SKM-1 (cell line): ENCODE data around the gene ESPL1.

ENCODE experiments used
- DNase-seq: peaks from one replicate; lab custom pipeline; 2025; ENCODE audit not compliant: unreplicated experiment; lab: John Stamatoyannopoulos, UW

Gene ESPL1

DNA sequence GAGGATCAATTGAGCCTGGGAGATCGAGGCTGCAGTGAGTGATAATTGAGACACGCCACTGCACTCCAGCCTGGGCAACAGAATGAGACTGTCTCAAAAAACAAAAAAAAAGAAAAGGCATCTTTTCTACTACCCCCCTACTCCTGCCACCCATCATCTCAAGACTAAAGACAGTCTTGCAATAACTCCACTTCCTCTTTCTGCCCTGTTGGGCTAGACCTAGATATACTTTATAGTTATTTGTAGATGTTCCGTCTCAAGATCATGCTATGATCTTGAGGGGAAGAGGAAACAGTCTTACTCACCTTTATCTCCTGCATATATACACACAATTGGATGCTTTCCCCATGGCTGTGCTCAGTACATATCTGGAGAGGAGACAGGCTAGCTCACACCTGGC is 12.1 kb upstream of the ESPL1 start:
- DNase-seq = no peak

DNA sequence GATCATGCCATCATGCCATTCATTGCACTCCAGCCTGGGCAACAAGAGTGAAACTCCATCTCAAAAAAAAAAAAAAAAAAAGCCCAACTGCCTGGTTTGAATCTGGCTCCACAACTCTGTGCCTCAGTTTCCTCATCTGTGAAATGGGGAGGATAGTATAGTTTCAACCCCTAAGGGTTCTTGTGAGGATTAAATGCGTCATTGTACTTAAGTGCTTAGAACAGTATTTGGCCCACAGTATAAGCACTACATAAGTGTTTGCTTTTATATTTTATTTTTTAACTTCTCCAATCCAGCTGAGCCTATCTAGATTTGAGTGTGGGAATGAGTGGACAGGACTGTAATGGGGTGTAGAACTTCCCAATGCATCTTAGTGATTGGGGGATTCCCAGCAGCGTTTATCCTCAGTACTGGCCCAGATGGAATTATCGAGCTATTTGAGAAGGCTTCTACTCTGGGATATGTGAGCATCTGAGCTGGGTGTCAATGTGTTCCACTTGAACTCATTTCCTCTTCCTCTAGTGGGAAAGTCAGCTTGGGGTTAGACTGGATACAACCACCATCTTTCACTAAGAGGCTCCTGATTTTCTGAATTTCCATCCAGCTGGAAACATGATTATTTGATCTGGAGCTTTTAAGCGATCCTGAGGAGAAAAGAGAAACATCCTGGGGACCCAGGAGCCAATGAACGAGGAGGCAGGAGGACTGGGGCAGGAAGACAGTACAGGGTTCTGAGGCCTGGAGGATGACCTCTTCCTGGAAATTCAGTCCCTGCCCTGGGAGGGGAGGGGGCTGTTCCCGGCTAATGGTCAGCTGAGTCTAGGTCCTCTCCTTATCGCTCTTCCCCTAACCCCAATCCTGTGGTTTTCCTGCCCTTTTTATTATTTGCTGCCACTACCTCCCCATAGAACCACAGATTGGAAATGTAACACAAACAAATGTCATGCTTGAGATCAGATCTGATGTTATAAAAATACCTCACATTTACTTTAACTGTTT is 9.3 kb upstream of the ESPL1 start:
- DNase-seq = no peak

DNA sequence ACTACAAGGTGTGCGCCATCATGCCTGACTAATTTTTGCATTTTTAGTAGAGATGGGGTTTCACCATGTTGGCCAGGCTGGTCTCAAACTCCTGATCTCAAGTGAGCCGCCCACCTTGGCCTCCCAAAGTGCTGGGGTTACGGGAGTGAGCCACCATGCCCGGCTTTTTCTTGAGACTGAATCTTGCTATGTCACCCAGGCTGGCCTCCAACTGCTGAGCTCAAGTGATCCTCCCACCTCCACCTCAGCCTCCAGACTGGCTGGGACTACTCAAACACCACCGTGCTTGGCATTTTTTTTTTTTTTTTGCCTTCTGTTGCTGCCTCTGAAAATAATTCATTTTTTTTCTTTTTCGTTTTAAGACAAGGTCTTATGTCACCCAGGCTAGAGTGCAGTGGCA is 8.2 kb upstream of the ESPL1 start:
- DNase-seq = no peak

DNA sequence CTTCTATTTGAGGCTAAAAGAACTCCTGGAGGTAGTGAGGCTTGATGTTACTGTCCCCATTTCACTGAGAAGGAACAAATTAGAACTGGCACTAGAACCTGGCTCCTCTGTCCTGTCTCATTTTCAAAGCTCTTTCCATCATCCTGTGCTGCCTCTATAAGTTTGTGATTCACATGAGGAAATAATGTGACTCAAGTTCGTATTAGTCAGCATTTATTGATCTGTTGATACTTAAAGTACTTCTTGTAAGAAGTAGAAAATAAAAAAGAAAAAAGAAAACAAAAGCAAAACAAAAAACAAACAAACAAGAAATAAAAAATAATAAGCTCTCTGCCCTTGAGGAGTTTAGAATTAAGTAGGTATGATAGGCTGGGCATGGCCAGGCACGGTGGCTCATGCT is 2.3 kb upstream of the ESPL1 start:
- no peak for DNase-seq

DNA sequence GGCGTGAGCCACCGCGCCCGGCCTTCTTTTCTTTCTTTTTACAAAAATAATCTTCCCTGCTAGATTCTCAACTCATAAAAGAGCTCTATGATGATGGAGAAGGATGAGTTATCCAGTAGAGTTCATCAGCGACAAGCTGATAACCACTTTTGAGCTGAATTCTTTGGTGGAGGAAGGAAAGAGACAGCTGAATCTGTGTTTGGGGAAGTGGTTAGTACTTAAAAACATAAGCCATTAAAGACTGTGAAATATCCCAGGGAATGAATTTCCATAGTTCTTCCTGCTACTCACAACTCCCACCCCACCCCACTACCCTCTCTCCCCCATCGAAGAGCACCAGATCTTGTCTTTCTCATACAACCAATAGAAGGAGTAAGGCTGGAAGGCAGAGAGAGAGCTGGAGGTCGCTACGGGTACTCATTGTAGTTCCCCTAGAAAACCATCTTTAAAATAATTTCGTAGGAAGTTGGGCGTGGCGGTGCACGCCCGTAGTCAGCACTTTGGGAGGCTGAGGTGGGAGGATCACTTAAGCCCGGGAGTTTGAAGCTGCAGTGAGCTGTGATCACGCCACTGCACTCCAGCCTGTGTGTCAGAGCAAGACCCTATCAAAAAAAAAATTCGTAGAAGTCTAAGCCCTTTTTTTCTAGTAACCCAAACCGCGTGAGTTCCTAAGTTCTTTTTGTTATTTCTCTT is 647 bp upstream of the ESPL1 start:
- DNase-seq = no peak

DNA sequence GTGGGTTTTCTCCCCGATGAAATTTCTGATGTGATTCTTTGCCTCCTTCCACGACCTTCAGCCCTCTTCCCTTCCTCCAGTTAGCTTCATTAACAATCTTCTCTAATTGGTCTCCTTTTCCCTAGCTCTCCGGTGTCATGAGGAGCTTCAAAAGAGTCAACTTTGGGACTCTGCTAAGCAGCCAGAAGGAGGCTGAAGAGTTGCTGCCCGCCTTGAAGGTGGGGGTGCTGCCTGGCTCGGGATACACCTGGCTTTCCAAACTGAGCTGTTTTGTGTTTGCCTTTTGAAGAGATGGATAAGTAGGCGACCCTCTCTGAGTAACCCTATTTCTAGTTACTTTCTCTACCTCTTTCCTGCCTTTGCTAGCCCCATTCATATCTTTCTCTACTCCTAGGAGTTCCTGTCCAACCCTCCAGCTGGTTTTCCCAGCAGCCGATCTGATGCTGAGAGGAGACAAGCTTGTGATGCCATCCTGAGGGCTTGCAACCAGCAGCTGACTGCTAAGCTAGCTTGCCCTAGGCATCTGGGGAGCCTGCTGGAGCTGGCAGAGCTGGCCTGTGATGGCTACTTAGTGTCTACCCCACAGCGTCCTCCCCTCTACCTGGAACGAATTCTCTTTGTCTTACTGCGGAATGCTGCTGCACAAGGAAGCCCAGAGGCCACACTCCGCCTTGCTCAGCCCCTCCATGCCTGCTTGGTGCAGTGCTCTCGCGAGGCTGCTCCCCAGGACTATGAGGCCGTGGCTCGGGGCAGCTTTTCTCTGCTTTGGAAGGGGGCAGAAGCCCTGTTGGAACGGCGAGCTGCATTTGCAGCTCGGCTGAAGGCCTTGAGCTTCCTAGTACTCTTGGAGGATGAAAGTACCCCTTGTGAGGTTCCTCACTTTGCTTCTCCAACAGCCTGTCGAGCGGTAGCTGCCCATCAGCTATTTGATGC is 797 bp downstream of the ESPL1 start:
- no peak for DNase-seq

DNA sequence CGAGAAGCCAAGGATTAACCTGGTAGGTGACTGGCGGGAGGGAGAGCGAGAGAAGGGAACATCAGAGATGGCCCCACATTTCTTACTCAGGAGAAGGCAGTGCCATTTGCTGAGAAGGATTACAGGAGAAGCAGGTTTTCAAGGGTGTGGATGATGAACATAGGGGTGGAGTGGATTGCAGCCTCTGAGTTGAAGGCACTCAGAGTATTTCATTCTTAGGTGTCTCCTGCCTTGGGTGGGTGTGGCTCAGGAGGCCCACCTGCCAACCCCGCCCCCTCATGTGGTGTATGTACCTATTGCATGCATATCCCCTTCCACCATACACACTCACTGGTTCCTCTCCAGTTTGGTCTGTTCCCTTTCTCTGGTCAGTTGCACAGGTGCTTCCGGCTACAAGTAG is 6.3 kb downstream of the ESPL1 start:
- DNase-seq = no peak

DNA sequence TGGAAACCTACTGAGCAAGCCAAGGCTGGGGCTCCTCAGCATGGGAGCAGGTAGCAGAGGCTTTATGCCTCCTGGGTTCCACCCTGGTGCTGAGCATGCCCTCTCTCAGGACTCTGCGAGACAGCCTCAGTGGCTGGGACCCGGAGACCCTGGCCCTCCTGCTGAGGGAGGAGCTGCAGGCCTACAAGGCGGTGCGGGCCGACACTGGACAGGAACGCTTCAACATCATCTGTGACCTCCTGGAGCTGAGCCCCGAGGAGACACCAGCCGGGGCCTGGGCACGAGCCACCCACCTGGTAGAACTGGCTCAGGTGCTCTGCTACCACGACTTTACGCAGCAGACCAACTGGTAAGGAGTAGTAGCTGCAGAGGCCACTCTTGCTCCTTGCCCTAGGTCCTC is 8.4 kb downstream of the ESPL1 start:
- no peak for DNase-seq

DNA sequence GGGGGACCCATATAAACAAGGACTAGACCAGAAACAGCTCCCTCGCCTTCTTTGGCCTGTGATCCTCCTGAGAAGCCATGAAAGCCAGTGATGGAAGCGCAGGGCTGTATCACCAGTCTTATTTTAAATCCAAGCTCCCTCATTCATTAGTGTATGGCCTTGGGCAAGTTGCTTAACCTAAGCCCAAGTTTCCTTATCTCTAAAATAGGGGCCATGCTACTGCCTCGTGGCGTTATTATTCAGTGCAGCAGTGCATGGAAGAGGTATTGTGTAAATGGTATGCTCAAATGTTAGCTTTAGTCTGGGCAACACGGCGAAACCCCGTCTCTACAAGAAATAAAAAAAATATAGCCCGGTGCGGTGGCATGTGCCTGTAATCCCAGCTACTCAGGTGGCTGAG is 9.9 kb downstream of the ESPL1 start:
- no peak for DNase-seq

DNA sequence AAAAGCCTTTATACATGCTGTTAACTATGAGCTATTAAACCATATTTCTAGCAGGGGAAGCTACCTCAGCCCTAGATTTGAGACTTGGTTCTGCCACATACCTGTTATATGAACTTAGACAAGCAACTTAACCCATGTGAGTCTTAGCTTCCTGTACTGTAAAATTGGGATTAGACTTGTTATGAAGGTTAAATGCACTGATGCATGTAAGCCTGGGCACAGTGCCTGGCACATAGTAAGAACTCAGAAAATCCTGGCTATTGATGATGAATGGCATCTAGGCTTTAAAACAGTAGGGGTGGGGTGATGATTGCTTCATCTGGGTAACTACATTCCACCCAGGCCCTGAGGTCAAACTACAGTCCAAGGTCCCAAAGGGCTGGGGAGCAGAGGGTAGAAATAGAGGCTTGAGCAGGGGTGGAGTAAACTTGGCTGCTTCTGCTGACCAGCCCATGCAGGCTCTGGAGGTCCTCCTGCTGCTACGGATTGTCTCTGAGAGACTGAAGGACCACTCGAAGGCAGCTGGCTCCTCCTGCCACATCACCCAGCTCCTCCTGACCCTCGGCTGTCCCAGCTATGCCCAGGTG is 11.3 kb downstream of the ESPL1 start:
- no peak for DNase-seq

DNA sequence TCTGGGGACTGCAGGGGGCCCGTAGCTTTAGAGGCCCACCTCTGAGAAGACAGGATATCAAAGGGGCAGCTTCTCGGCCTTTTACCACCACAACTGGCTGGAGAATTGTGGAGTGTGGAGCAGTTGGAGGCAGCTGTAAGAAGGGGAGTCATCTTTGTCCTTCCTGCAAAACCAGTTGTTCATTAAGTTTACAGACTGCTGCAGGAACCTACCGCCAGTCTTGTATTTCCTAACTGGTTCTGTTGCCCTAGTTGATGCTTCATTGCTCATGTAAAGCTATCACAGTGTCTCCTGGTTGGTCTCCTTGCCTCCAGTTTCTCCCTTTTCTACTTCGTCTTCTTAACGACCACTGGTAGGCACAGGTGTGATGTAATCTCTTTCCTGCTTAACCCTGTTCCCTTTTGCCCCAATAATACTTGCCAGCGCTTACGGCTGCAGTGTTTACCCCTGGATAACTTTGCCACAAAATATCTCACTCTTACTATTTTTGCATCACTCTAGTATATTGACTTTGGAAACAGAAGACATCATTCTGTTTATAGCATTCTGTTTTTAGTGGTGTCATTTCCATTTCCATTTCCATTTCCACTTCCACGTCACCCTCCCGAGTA is 11.9 kb downstream of the ESPL1 start:
- DNase-seq = no peak

DNA sequence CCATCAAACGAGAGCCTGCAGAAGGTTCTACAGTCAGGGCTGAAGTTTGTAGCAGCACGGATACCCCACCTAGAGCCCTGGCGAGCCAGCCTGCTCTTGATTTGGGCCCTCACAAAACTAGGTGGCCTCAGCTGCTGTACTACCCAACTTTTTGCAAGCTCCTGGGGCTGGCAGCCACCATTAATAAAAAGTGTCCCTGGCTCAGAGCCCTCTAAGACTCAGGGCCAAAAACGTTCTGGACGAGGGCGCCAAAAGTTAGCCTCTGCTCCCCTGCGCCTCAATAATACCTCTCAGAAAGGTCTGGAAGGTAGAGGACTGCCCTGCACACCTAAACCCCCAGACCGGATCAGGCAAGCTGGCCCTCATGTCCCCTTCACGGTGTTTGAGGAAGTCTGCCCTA is 18.3 kb downstream of the ESPL1 start:
- no peak for DNase-seq

DNA sequence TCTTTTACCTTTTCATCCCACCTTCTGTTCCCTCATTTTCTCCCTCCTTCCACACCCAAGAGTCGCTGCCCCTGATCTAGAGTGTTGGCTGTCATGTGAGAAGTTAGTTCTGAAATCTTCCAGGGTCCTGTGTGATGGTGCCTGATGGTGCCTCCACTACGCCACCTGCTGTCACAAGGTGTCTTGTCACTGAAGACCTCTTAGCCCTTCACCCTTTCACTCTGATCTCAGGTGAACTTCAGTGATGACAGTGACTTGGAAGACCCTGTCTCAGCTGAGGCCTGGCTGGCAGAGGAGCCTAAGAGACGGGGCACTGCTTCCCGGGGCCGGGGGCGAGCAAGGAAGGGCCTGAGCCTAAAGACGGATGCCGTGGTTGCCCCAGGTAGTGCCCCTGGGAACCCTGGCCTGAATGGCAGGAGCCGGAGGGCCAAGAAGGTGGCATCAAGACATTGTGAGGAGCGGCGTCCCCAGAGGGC is 19.7 kb downstream of the ESPL1 start:
- no peak for DNase-seq

DNA sequence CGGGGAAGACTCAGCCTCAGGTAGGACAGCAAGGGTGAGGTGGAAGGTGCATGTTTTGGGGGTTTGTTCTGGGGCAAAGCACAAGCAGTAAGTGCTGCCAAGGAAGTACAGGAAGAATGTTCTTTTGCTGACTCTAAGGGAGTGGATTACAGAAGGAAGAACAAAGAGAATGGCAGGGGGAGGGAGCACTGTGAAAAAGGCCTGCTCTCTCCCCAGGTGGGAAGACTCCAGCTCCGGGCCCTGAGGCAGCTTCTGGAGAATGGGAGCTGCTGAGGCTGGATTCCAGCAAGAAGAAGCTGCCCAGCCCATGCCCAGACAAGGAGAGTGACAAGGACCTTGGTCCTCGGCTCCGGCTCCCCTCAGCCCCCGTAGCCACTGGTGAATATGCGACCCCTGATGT is 20.2 kb downstream of the ESPL1 start:
- DNase-seq = no peak

DNA sequence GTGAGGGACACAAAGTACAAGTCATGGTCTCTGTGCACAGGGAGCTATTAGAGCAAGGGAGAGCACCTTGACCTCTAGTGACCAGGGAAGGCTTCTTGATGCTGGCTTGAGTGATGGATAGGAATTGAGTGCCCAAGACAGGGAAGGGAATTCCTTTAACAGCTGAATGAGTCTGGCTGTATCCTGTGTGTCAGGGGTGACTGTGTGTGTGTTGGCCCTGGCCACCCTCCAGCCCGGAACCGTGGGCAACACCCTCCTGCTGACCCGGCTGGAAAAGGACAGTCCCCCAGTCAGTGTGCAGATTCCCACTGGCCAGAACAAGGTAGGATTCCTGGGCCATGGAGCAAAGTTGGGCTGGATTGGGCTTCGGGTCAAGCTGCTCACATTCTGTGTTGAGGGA is 21.8 kb downstream of the ESPL1 start:
- no peak for DNase-seq

DNA sequence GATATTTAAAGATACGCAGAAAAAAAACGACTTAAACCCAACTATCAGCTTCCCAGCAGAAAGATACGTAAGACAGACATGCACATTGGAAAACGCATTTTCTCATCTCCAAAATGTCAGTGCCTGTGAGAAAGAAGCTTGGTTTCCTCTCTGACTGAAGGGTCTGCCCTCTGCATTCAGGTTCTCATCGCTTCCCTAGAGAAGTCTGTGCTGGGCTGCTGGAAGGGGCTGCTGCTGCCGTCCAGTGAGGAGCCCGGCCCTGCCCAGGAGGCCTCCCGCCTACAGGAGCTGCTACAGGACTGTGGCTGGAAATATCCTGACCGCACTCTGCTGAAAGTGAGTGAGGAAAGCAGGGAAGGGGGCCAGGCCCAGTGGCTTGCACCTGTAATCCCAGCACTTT is 22.6 kb downstream of the ESPL1 start:
- DNase-seq = no peak

DNA sequence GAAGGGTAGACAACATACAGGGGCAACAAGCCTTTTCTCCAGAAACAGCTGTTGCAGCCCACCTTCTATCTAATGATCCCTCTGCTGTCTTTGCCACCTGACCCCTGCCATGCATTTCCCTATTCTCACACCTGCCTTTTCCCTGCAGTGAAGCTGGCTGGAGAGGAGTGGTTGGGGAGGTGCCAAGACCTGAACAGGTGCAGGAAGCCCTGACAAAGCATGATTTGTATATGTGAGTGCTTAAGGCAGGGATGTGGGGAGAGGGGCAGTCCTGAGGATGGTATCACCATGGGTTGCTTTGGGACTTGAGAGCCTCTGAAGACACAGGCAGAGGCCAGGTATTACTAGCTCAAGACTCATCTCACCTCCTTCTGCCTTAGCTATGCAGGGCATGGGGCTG is 24.3 kb downstream of the ESPL1 start:
- no peak for DNase-seq

DNA sequence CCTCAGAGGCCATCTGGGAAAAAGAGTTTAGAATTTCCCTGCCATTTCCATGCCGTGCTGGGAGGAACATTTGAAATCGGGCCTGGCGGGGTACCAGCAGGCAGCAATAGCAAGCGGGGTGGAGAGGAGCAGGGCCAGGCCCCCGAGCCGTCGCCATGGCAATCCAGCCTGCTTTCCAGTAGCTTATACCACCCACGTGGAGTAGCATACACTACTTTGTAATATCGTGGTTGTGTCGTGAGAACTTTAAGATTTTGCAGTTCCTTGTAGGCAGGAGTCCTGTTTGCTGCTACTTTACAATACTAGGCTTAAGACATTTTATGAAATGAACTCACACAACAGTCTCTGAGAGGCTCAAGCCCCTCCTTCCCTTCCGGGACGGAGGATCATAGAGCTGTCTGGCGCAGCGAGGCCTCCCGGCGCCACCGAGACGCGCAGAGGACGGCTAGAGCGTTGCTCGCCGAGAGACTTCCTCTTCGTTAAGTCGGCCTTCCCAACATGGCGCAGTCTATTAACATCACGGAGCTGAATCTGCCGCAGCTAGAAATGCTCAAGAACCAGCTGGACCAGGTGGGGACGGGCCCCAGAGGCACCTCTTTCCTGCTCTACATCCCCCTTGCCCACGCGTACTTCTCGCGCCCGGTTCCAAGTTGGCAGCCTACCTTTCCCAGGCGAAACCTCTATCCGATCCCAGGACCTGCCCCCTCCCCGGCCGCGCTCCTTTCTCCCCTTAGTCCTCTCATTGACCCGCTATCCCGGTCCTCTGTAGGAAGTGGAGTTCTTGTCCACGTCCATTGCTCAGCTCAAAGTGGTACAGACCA is 27.2 kb downstream of the ESPL1 start, which contains the start of gene PFDN5:
Gene PFDN5 (plus strand): TSS at position 473 of the 821 bp plus-strand sequence. CDS start 26 bp downstream, at position 499.
- DNase-seq = peak; percentile 26

DNA sequence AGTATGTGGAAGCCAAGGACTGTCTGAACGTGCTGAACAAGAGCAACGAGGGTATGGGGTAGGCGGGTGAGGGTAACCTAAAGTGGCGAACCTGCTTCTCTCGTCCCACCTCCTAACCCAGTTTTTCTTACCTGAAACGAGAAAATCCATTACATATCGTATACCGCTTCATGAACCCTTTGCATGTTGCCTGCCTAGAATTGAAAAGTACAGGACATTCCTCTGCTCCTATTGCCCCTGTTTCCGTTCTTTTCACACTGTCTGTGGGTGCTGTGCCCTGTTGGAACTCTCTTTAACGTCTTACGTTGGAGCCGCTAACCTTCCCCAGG is 27.8 kb downstream of the ESPL1 start:
- no peak for DNase-seq
